BJ (cell line): Measurements from ENCODE around the gene KIAA0825. TPM values are rescaled to one million over a fixed set of nuclear protein-coding genes. Genes with fewer than 3 reads are reported as not detected.

Experiments
- CTCF ChIA-PET: fragments of 350-600 bp; formaldehyde crosslinking; extraction: SDS; loops from one replicate; lab custom pipeline; 2021; ENCODE audit warnings: antibody characterized with exemption, inconsistent platforms; lab: Yijun Ruan, JAX
- POLR2A ChIA-PET: fragments of 300-600 bp; sonication (Branson Sonifier 250); formaldehyde crosslinking; extraction: SDS; loops from one replicate; lab custom pipeline; 2021; ENCODE audit warnings: antibody characterized with exemption; lab: Charles Lee
- DNase-seq: peaks from one replicate; pipeline ENCODE4 v3.0.0-alpha.2; 2011; ENCODE audit warnings: low read depth
- H3K27me3 ChIP-seq: 2 replicates; pipeline ENCODE4 v1.6.0; 2011; ENCODE audit warnings: low read length; ENCODE audit not compliant: control insufficient read depth, insufficient read depth
- H3K36me3 ChIP-seq: 2 replicates; pipeline ENCODE4 v1.5.1; 2011; ENCODE audit warnings: low read length; ENCODE audit not compliant: control insufficient read depth, insufficient read depth
- H3K4me3 ChIP-seq: 2 replicates; pipeline ENCODE4 v1.5.1; 2011; ENCODE audit warnings: low read depth, mild to moderate bottlenecking, control low read depth, low read length
- CTCF ChIP-seq: IDR thresholded peaks from 2 replicates; pipeline ENCODE4 v1.5.1; 2011; ENCODE audit warnings: low read depth, mild to moderate bottlenecking, control low read depth, inconsistent platforms, low read length, moderate library complexity; ENCODE audit not compliant: insufficient read depth
- polyA plus RNA-seq: library from polyadenylated mRNA; depleted of rRNA; stranded (reverse); fragments of >200 nt; gene quantifications from 2 replicates; pipeline ENCODE4 v1.2.3, GENCODE V29; 2011

Gene KIAA0825
- polyA plus RNA-seq, 1 experiment = 0.69 TPM

DNA sequence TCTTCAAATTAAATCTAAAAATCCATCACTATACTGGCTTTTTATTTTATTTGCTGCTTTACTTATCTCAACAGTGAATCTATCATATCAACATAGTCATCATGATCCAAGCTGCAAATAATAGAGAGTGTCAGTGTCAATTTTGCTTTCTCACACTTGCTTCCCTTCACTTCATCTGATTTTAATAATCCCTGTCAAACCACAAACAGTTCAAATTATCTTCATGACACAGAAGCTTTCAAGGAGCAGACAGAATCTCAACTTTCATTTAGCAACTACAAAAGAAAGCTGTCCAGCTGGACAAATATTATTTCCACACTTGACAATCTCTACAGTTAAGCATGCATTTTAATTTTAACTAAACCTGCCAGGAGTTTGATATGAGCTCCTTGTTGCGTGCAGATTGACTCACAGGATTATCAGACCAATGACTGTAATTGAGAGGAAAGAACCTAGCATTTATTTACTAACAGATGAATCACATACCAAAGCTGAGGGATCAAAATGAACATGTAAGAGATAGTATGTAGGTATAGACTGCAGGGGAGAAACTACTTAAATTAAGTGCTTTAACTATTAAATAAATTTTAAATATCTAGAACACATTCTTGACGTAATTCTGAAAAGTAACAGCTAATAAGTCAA is 56.0 kb downstream of the KIAA0825 start:
- POLR2A ChIA-PET = no interaction called here

GRCh38 chr5:94558028-94558427 is 60.4 kb downstream of the KIAA0825 start:
- Histone ChIP-seq H3K4me3 (no peak overlapping the region), H3K36me3 (no peaks in the 10 kb centered on the region), H3K27me3 (no peaks in the 10 kb centered on the region)
- ChIA-PET POLR2A (no interaction called here), CTCF (no interaction called here)
- TF ChIP-seq CTCF = no peak
- DNase-seq = no peak

More for the DNA sequence above, 56.0 kb downstream of the KIAA0825 start:
- no peaks in the 10 kb centered on the region for H3K36me3 ChIP-seq
- CTCF ChIA-PET = no interaction called here
- no peak for DNase-seq
- no peak overlapping the region for H3K4me3 ChIP-seq
- TF ChIP-seq CTCF = no peak
- H3K27me3 ChIP-seq = no peaks in the 10 kb centered on the region

- Histone ChIP-seq H3K27me3 (no peaks in the 10 kb centered on the region), H3K36me3 (no peaks in the 10 kb centered on the region), H3K4me3 (no peak overlapping the region)
- DNase-seq = no peak
- CTCF ChIA-PET = no interaction called here
- TF ChIP-seq CTCF = no peak
- POLR2A ChIA-PET = no interaction called here
These were observed 66.5 kb downstream of the KIAA0825 start for GRCh38 chr5:94551858-94552257.

- POLR2A ChIA-PET = no interaction called here
- no peak for TF ChIP-seq CTCF
- no peaks in the 10 kb centered on the region for H3K27me3 ChIP-seq
- CTCF ChIA-PET = interaction anchor here (0.6 to 0.8 kb wide), 2 partner anchors 10 to 190 kb away, joined by 3 read pairs; no protein-coding TSS in a partner anchor
- no peak overlapping the region for H3K4me3 ChIP-seq
- DNase-seq = no peak
- H3K36me3 ChIP-seq = no peaks in the 10 kb centered on the region
These were observed 72.4 kb downstream of the KIAA0825 start for GRCh38 chr5:94545870-94546625.

DNA sequence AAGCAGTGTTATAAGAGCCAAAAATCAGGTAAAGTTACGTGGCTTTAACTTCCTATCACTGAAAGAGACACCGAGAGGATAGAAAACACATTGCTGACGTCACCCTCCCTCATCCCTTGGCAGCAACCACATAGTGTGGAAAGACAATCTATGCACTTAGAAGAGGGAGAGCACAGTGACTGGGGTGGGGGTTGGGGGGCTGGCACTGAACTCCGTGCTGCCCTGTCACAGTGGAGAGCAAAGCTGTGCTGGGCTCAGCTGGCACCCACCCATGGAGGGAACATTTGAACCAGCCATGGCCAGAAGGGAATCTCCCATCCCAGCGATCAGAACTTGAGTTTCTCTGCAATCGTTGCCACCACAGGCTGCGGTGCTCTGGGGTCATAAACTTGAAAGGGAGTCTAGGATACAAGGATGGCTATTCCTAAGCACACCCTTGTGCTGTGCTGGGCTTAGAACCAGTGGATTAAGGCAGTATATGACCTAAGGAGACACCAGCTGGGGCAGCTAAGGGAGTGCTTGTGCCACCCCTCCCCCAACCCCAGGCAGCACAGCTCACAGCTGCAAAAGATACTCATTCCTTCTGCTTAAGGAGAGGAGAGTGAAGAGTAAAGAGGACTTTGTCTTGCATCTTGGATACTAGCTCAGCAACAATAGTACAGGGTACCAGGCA is 73.4 kb downstream of the KIAA0825 start:
- no peak for DNase-seq
- no peak overlapping the region for H3K4me3 ChIP-seq

More for the DNA sequence above, 73.4 kb downstream of the KIAA0825 start:
- ChIA-PET POLR2A (no interaction called here), CTCF (no interaction called here)
- Histone ChIP-seq H3K27me3 (no peaks in the 10 kb centered on the region), H3K36me3 (no peaks in the 10 kb centered on the region)
- TF ChIP-seq CTCF = no peak
